Testis (tissue), 2 donors: ENCODE measurements around the gene BRD9.

ENCODE experiments used
- POLR2A ChIP-seq: fragments of 450-650 bp; IDR thresholded peaks from one replicate; pipeline ENCODE4 v1.6.1; 2017; ENCODE audit warnings: antibody characterized with exemption, mild to moderate bottlenecking, moderate library complexity
- TF ChIP-seq, protein P1 (sequence below), 3 experiments: fragments of 450-650 bp in 2 of 3; fragments of 200-600 bp in 1 of 3; sonication (generic) in 1 of 3; IDR thresholded peaks; one replicate each; pipeline ENCODE4 v1.5.1; 2016 to 2019; ENCODE audit warnings: antibody characterized with exemption in 3 of 3, mild to moderate bottlenecking in 2 of 3, moderate library complexity in 1 of 3

GRCh38 chr5:820245-820644 lies 72.4 kb downstream of the BRD9 start:
- TF ChIP-seq, protein P1, sequence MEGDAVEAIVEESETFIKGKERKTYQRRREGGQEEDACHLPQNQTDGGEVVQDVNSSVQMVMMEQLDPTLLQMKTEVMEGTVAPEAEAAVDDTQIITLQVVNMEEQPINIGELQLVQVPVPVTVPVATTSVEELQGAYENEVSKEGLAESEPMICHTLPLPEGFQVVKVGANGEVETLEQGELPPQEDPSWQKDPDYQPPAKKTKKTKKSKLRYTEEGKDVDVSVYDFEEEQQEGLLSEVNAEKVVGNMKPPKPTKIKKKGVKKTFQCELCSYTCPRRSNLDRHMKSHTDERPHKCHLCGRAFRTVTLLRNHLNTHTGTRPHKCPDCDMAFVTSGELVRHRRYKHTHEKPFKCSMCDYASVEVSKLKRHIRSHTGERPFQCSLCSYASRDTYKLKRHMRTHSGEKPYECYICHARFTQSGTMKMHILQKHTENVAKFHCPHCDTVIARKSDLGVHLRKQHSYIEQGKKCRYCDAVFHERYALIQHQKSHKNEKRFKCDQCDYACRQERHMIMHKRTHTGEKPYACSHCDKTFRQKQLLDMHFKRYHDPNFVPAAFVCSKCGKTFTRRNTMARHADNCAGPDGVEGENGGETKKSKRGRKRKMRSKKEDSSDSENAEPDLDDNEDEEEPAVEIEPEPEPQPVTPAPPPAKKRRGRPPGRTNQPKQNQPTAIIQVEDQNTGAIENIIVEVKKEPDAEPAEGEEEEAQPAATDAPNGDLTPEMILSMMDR (IDR thresholded peaks at IDR 0.05) = no peak
- TF ChIP-seq POLR2A = no peak
